Skin epidermis (tissue), 12 donors: Measurements from ENCODE around the gene MRPL2.
A peak's percentile ranks its signal among the peaks of the same experiment; 100 is the strongest.
"Not testable (repeated sequence)": the region's sequence is repeated elsewhere in the genome, so short reads cannot be mapped to it uniquely, and the experiment has no call there.

Experiments
- H3K27ac ChIP-seq, 21 experiments: fragments of 200-600 bp; sonication (generic) in 11 of 21; one replicate each; pipeline ENCODE4 v1.5.0; 2020; ENCODE audit warnings: mild to moderate bottlenecking in 3 of 21, inconsistent platforms in 2 of 21, moderate library complexity in 2 of 21
- H3K4me3 ChIP-seq, 7 experiments: fragments of 200-600 bp; sonication (generic) in 2 of 7; one replicate each; pipeline ENCODE4 v1.5.0; 2020; ENCODE audit warnings: inconsistent platforms in 2 of 7, mild to moderate bottlenecking in 2 of 7, moderate library complexity in 1 of 7

MRPL2 gene

GRCh38 chr6:43086022-43086658, 26.9 kb upstream of the MRPL2 start:
- Histone ChIP-seq H3K27ac (peak overlapping the region in 2 of 21 experiments; percentile 17 to 27), H3K4me3 (no peak overlapping the region)

GRCh38 chr6:43082806-43083655, 23.8 kb upstream of the MRPL2 start:
- peak overlapping the region in 5 of 21 experiments; percentile 4 to 29 (median 16) for H3K27ac ChIP-seq
- H3K4me3 ChIP-seq = no peak overlapping the region

- H3K27ac ChIP-seq = peak overlapping the region in 1 of 21 experiments; percentile 4
Observed at GRCh38 chr6:43081922-43082321, 22.7 kb upstream of the MRPL2 start.

DNA sequence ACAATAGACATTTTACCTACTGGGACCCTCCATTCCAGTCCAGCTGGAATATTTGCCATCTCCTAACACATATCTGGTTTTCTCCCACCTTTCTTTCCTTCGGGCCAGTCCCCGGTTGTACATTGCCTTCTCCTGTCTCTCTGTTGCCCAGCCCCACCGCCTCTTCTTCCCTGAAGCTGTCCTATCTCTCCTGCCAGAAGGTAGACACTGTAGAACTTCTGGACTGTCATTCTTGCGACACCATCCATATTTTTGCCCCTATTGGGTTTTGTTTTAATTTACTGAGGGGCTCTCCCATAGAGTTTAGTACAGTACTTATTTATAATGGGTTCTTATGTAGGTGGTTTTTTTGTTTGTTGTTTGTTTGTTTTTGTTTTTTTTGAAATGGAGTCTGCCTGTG, 21.8 kb upstream of the MRPL2 start:
- H3K4me3 ChIP-seq = no peak overlapping the region
- H3K27ac ChIP-seq = no peak overlapping the region

More at GRCh38 chr6:43081922-43082321, 22.7 kb upstream of the MRPL2 start:
- not testable (repeated sequence) for H3K4me3 ChIP-seq

GRCh38 chr6:43078691-43079090, 19.5 kb upstream of the MRPL2 start:
- H3K4me3 ChIP-seq = peak overlapping the region in 1 of 7 experiments; percentile 88
- peak overlapping the region in 9 of 21 experiments; percentile 17 to 94 (median 84) for H3K27ac ChIP-seq

DNA sequence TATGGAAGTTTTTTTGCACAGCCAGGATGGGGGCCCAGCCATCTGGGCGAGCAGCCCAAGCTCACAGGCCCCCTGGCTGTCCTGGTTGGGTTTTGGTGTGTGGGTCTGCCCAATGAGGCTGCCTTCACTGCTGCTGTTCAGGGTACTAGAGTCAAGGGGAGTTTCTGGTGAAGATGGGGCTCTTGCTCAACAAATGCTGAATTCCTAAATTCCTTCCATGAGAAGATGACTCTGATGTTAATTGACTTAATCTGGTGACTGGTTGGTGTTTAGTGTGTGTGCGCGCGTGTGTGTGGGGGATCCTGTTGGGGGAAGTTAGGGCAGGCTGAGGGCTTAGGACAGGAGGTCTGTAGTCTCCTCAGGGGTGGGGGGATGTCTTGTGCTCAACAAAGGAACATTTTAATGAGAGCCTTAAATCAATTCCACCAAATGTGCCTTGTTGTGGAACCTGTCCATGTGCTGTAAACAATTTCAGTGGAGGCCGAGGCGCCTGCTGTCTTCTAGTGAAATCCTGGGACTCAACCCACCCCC, 18.8 kb upstream of the MRPL2 start:
- Histone ChIP-seq H3K27ac (peak overlapping the region in 18 of 21 experiments; percentile 4 to 94 (median 84)), H3K4me3 (peak overlapping the region; percentile 63 to 88 (median 82))

- Histone ChIP-seq H3K27ac (peak overlapping the region in 19 of 21 experiments; percentile 9 to 94 (median 84)), H3K4me3 (peak overlapping the region; percentile 63 to 88 (median 82))
Observed at GRCh38 chr6:43077333-43077809, 18.1 kb upstream of the MRPL2 start.

GRCh38 chr6:43076464-43077332, 17.5 kb upstream of the MRPL2 start:
- H3K27ac ChIP-seq = peak overlapping the region; percentile 28 to 94 (median 84)
- H3K4me3 ChIP-seq = peak overlapping the region; percentile 63 to 88 (median 82)

- H3K4me3 ChIP-seq = peak within 1 kb of the TSS; percentile 63 to 88 (median 82)
- H3K27ac ChIP-seq = peak within 1 kb of the TSS; percentile 28 to 94 (median 84)
Observed at GRCh38 chr6:43075670-43076463, 16.6 kb upstream of the MRPL2 start, which contains the start of gene PTK7. Gene PTK7 (plus strand): TSS chr6:43076314. CDS start chr6:43076489, 175 bp downstream.

- peak overlapping the region in 14 of 21 experiments; percentile 3 to 80 (median 54) for H3K27ac ChIP-seq
- H3K4me3 ChIP-seq = no peak overlapping the region
Observed at GRCh38 chr6:43074847-43075669, 15.8 kb upstream of the MRPL2 start.

- H3K4me3 ChIP-seq = no peak overlapping the region
- H3K27ac ChIP-seq = no peak overlapping the region
Observed at GRCh38 chr6:43070028-43070632, 10.9 kb upstream of the MRPL2 start.

GRCh38 chr6:43062818-43063217, 3.6 kb upstream of the MRPL2 start:
- no peak overlapping the region for H3K27ac ChIP-seq
- no peak overlapping the region for H3K4me3 ChIP-seq

- no peak overlapping the region for H3K27ac ChIP-seq
- no peak overlapping the region for H3K4me3 ChIP-seq
Observed at GRCh38 chr6:43061861-43062260, 2.6 kb upstream of the MRPL2 start.

DNA sequence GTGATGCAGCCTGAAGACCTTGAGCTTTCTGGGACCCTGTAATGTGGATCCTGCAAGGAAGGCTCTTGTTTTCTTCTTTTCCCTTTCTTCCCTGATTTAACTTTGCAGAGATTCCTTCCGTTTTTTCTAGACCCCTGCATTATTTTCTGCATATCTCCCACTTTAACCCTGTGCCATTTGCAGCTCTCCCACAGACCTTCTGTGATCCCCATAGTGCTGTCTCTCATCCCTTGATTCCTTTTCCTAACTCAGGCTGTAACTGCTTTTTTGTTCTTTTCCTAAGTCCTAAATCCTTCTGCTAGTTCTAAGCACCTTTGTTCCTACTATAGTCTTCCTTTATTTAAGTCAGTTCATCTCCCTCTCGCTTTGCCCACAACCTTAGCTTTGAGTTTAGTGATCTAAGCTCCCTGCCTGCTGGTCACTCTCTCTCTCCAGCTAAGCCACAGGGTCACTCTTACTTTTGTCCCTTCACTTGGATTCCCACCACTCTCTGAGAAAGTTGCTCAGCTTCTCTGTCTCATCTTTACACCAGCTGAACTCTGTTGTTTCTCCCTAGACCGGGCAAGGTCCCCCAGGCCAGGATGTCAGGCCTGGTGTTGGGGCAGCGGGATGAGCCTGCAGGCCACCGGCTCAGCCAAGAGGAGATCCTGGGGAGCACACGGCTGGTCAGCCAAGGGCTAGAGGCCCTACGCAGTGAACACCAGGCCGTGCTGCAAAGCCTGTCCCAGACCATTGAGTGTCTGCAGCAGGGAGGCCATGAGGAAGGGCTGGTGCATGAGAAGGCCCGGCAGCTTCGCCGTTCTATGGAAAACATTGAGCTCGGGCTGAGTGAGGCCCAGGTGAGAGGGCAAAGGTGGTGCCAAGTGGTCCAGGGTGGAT, 1.8 kb upstream of the MRPL2 start:
- Histone ChIP-seq H3K27ac (peak overlapping the region in 7 of 21 experiments; percentile 91 to 94 (median 93)), H3K4me3 (no peak overlapping the region)

DNA sequence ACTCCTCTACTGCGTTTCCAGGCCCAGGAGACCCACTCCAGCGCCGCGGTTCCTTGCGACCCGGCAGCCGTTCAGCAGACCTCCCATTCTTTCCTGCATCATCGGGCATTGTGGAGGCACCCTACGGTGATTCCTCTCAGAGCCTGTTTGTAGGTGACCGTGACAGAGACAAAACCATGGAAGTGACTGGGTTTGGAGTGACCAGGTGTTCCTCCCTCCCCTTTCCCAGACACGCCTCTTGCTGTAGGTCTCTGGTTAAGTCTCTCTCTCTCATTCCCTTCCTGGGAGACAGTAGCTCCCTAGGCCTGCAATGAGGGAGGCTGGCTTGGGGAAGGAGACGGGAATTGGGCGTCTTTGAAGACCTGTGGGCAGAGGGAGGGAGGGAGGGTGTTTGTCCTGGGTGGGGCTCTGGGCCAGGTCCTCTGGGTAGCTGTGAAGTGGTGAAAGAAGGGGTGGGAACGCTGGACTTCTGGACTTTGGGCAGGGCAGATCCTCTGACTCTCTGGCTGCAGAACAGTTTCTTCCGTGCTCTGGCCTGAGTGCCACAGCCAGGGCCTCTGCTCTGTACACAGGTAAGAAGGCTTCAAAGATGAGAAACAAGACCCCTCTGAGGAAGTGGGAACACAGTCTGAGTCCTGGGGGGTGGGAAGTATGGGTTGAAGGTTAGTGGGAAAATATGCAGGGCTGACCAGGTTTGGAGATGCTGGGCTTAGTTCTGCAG, 960 bp upstream of the MRPL2 start:
- Histone ChIP-seq H3K27ac (peak overlapping the region; percentile 76 to 98 (median 93)), H3K4me3 (peak overlapping the region; percentile 85 to 93 (median 88))

DNA sequence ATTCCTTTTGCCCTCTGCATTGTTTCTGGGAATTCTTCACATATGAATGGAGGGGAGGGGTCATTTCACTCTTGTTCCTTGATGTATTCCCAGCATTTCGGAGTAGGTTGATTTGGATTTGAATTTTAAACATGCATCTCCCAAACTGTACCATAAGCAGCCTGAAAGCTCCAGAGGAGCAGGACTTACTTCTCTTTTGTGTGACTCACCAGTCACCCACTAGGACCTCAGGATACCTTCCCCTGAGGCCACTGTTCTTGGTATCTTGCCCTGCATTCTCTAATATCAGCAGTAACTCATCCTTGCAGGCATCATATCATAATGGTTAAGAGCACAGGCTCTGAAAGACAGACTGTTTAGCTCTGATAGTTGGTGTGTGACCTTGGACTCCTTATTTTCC, 703 bp downstream of the MRPL2 start:
- peak overlapping the region in 16 of 21 experiments; percentile 87 to 98 (median 93) for H3K27ac ChIP-seq
- peak overlapping the region; percentile 85 to 93 (median 88) for H3K4me3 ChIP-seq
